SU-DHL-6 (cell line): ENCODE data around the gene CDK11B.

ENCODE experiments used
- H2AFZ ChIP-seq: fragments of 200-600 bp; sonication (generic); 2 replicates; pipeline ENCODE4 v1.6.1; 2014; ENCODE audit warnings: low read depth, mild to moderate bottlenecking, moderate library complexity, mixed read lengths, antibody characterized with exemption, low read length; ENCODE audit not compliant: severe bottlenecking
- H3F3A ChIP-seq: fragments of 200-600 bp; shearing (Covaris generic); 2 replicates; pipeline ENCODE4 v1.6.0; 2016; ENCODE audit warnings: antibody characterized with exemption, mild to moderate bottlenecking; ENCODE audit not compliant: insufficient read depth
- H3K27ac ChIP-seq: fragments of 200-600 bp; sonication (generic); 2 replicates; pipeline ENCODE4 v1.5.1; 2016; ENCODE audit warnings: low read depth, mild to moderate bottlenecking, low read length, moderate library complexity, mixed read lengths
- H3K27me3 ChIP-seq: fragments of 200-600 bp; sonication (generic), shearing (Covaris generic); 2 replicates; pipeline ENCODE4 v1.6.0; 2014; ENCODE audit warnings: mild to moderate bottlenecking, low read length
- H3K36me3 ChIP-seq: fragments of 200-600 bp; sonication (generic); 2 replicates; pipeline ENCODE4 v1.6.1; 2014; ENCODE audit warnings: mild to moderate bottlenecking, low read length, mixed read lengths
- H3K4me2 ChIP-seq: fragments of 300-600, 200-600 bp; shearing (Covaris generic), sonication (generic); 2 replicates; pipeline ENCODE4 v1.6.0; 2014; ENCODE audit warnings: low read length, low read depth, mild to moderate bottlenecking; ENCODE audit not compliant: poor library complexity, severe bottlenecking
- H3K4me3 ChIP-seq: fragments of 200-600 bp; sonication (generic); 2 replicates; pipeline ENCODE4 v1.5.1; 2014; ENCODE audit warnings: antibody characterized with exemption, low read length, mild to moderate bottlenecking, mixed read lengths; ENCODE audit not compliant: insufficient read depth, poor library complexity, severe bottlenecking
- H3K79me2 ChIP-seq: fragments of 200-600 bp; sonication (generic); 2 replicates; pipeline ENCODE4 v1.6.1; 2014; ENCODE audit warnings: mild to moderate bottlenecking, low read length, moderate library complexity; ENCODE audit not compliant: insufficient read depth
- H3K9ac ChIP-seq: fragments of 200-600 bp; sonication (generic); 2 replicates; pipeline ENCODE4 v1.7.0; 2014; ENCODE audit warnings: mild to moderate bottlenecking, low read length
- H3K9me2 ChIP-seq: fragments of 200-600 bp; sonication (generic); replicated peaks from 2 replicates; pipeline ENCODE4 v1.6.1; 2014; ENCODE audit warnings: low read length; ENCODE audit not compliant: insufficient read depth
- H3K9me3 ChIP-seq: fragments of 200-600 bp; sonication (generic); 2 replicates; pipeline ENCODE4 v1.6.1; 2014; ENCODE audit warnings: low read length, mixed read lengths; ENCODE audit not compliant: insufficient read depth
- H4K20me1 ChIP-seq: fragments of 200-600 bp; sonication (generic); 2 replicates; pipeline ENCODE4 v1.6.1; 2014; ENCODE audit warnings: low read depth, mild to moderate bottlenecking, antibody characterized with exemption, low read length, moderate library complexity, mixed read lengths
- EZH2phosphoT487 ChIP-seq: fragments of 200-600 bp; sonication (generic), shearing (Covaris generic); conservative IDR thresholded peaks from 2 replicates; pipeline ENCODE4 v1.6.1; 2018; ENCODE audit warnings: mild to moderate bottlenecking, antibody characterized with exemption, low read length, moderate library complexity, mixed read lengths
- TF ChIP-seq, protein P1 (sequence below): fragments of 200-600 bp; sonication (generic); IDR thresholded peaks from one replicate; pipeline ENCODE4 v1.5.1; 2017; ENCODE audit warnings: antibody characterized with exemption, mild to moderate bottlenecking, low read length, moderate library complexity; ENCODE audit not compliant: insufficient read depth, poor library complexity, severe bottlenecking

Gene CDK11B

GRCh38 chr1:1623181-1623630 is 35.6 kb downstream of the CDK11B start:
- TF ChIP-seq, protein P1, sequence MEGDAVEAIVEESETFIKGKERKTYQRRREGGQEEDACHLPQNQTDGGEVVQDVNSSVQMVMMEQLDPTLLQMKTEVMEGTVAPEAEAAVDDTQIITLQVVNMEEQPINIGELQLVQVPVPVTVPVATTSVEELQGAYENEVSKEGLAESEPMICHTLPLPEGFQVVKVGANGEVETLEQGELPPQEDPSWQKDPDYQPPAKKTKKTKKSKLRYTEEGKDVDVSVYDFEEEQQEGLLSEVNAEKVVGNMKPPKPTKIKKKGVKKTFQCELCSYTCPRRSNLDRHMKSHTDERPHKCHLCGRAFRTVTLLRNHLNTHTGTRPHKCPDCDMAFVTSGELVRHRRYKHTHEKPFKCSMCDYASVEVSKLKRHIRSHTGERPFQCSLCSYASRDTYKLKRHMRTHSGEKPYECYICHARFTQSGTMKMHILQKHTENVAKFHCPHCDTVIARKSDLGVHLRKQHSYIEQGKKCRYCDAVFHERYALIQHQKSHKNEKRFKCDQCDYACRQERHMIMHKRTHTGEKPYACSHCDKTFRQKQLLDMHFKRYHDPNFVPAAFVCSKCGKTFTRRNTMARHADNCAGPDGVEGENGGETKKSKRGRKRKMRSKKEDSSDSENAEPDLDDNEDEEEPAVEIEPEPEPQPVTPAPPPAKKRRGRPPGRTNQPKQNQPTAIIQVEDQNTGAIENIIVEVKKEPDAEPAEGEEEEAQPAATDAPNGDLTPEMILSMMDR: no peak
- TF ChIP-seq EZH2phosphoT487: no peak
- no peak overlapping the region for H3K27ac ChIP-seq
- no peak overlapping the region for H3K4me2 ChIP-seq
- no peaks in the 10 kb centered on the region for H3K9me2 ChIP-seq
- no peaks in the 10 kb centered on the region for H3K27me3 ChIP-seq
- H3K36me3 ChIP-seq: no peaks in the 10 kb centered on the region
- H3K4me3 ChIP-seq: no peak overlapping the region
- no peak overlapping the region for H3K9ac ChIP-seq
- H4K20me1 ChIP-seq: no peaks in the 10 kb centered on the region
- no peaks in the 10 kb centered on the region for H3K79me2 ChIP-seq
- H3K9me3 ChIP-seq: no peaks in the 10 kb centered on the region
- no peak overlapping the region for H2AFZ ChIP-seq
- H3F3A ChIP-seq: no peaks in the 10 kb centered on the region

DNA sequence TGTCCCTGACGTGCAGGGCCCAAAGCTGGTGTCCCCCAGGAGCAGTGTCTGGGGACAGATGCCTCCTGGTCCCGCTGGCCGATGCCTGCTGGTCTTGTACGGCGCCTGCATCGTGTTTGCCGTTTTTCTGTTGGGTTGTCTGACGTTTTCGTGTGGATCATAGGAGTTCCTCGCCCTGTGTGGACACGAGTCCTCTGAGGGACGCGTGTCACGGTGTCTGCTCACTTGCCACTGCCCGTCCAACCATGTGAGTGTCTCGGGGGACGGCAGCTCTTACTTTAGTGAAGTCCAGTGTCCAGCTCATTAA is 36.1 kb downstream of the CDK11B start:
- no peaks in the 10 kb centered on the region for H4K20me1 ChIP-seq
- H3K79me2 ChIP-seq: no peaks in the 10 kb centered on the region
- no peaks in the 10 kb centered on the region for H3K36me3 ChIP-seq
- no peak overlapping the region for H2AFZ ChIP-seq
- H3F3A ChIP-seq: no peaks in the 10 kb centered on the region
- H3K4me2 ChIP-seq: no peak overlapping the region
- H3K9me3 ChIP-seq: no peaks in the 10 kb centered on the region
- H3K4me3 ChIP-seq: no peak overlapping the region
- H3K9me2 ChIP-seq: no peaks in the 10 kb centered on the region
- H3K27ac ChIP-seq: no peak overlapping the region
- no peak for TF ChIP-seq EZH2phosphoT487
- TF ChIP-seq, protein P1: no peak
- H3K27me3 ChIP-seq: no peaks in the 10 kb centered on the region
- no peak overlapping the region for H3K9ac ChIP-seq

GRCh38 chr1:1622010-1622787 is 36.6 kb downstream of the CDK11B start:
- Histone ChIP-seq H3K36me3 (no peaks in the 10 kb centered on the region), H4K20me1 (no peaks in the 10 kb centered on the region), H3K4me2 (no peak overlapping the region), H3K79me2 (no peaks in the 10 kb centered on the region), H3K27me3 (no peaks in the 10 kb centered on the region), H3K27ac (no peak overlapping the region), H3F3A (no peaks in the 10 kb centered on the region; the same call in 1 of the 2 replicates), H2AFZ (no peak overlapping the region), H3K4me3 (no peak overlapping the region), H3K9ac (no peak overlapping the region), H3K9me3 (no peaks in the 10 kb centered on the region), H3K9me2 (no peaks in the 10 kb centered on the region)
- no peak for TF ChIP-seq EZH2phosphoT487
- TF ChIP-seq, protein P1: no peak
